A549 treated with Hydrocortisone at 1 μM for 4 hours (cell line): Measurements from ENCODE around the gene ANKRD28. TPM values are rescaled to one million over a fixed set of nuclear protein-coding genes. Genes with fewer than 3 reads are reported as not detected.

Experiments
- total RNA-seq: library from RNA; stranded (reverse); fragments of 200-300 nt; extraction: Qiagen RNA extraction; gene quantifications from 5 replicates; pipeline ENCODE4 v1.2.3, GENCODE V29; 2022

The ANKRD28 gene
- total RNA-seq = 41.8 to 66.9 TPM (median 52.0 TPM) in 5 replicates

GRCh38 chr3:15797642-15798303 lies at the start of gene ANKRD28:
ANKRD28 (minus strand) TSS chr3:15797979; CDS start chr3:15796521, 1,458 bp downstream.

Other genes starting within 250 kb of the ANKRD28 start
- gene HACL1, start 196.4 kb downstream of the ANKRD28 start, total RNA-seq = 22.1 to 28.6 TPM (median 24.4 TPM) in 5 replicates
- 14.7 to 18.3 TPM (median 16.8 TPM) in 5 replicates for gene BTD, start 196.2 kb downstream of the ANKRD28 start, total RNA-seq